K562 (cell line): Measurements from ENCODE around the gene NKX1-2.

Experiments used
- CC2D1A ChIP-seq: fragments of 450-650 bp; IDR thresholded peaks from 2 replicates; pipeline ENCODE4 v1.6.1; 2017; ENCODE audit warnings: mild to moderate bottlenecking
- MEF2A ChIP-seq: IDR thresholded peaks from 2 replicates; pipeline ENCODE4 v1.6.1; 2011; ENCODE audit warnings: low read depth, mild to moderate bottlenecking, low read length, moderate library complexity; ENCODE audit not compliant: control insufficient read depth
- NCOA2 ChIP-seq, 2 experiments: fragments of 450-650 bp; IDR thresholded peaks; 2 replicates each; pipeline ENCODE4 v1.6.1; 2018; ENCODE audit warnings: mild to moderate bottlenecking in 2 of 2, moderate library complexity in 1 of 2; ENCODE audit not compliant: partially characterized antibody in 2 of 2
- POLR2A ChIP-seq: fragments of 450-650 bp; conservative IDR thresholded peaks from 2 replicates; pipeline ENCODE4 v1.6.1; 2016
- ZNF274 ChIP-seq: IDR thresholded peaks from 2 replicates; pipeline ENCODE4 v1.6.1; 2011; ENCODE audit warnings: low read depth, mild to moderate bottlenecking, low read length, moderate library complexity, borderline replicate concordance
- ZNF668 ChIP-seq: fragments of 250-450 bp; sonication (Bioruptor Pico); IDR thresholded peaks from 2 replicates; pipeline ENCODE4 v1.8.0; 2022; ENCODE audit warnings: mild to moderate bottlenecking, inconsistent platforms
- TF ChIP-seq, protein P1 (sequence below): fragments of 450-650 bp; formaldehyde crosslinking; IDR thresholded peaks from 2 replicates; pipeline ENCODE4 v1.4.0; 2020; ENCODE audit warnings: mild to moderate bottlenecking, moderate library complexity
- TF ChIP-seq, protein P2 (sequence below), 3 experiments: IDR thresholded peaks in 2 of 3; conservative IDR thresholded peaks in 1 of 3; 2 replicates each; pipeline ENCODE4 v1.5.1; 2011 to 2012; ENCODE audit warnings: low read length in 3 of 3, mild to moderate bottlenecking in 3 of 3, control low read depth in 2 of 3, improper control_type of control experiment in 1 of 3, inconsistent platforms in 1 of 3, low read depth in 1 of 3, mixed read lengths in 1 of 3, moderate library complexity in 1 of 3; ENCODE audit not compliant: insufficient read depth in 2 of 3

- TF ChIP-seq ZNF274 (no peak), CC2D1A (no peak), MEF2A (no peak), POLR2A (no peak), NCOA2 (IDR thresholded peaks at IDR 0.05; ENCODE audit: partially characterized antibody in 2 of 2) (no peak), ZNF668 (CRISPR knock-in tag) (no peak)
- TF ChIP-seq, protein P1, sequence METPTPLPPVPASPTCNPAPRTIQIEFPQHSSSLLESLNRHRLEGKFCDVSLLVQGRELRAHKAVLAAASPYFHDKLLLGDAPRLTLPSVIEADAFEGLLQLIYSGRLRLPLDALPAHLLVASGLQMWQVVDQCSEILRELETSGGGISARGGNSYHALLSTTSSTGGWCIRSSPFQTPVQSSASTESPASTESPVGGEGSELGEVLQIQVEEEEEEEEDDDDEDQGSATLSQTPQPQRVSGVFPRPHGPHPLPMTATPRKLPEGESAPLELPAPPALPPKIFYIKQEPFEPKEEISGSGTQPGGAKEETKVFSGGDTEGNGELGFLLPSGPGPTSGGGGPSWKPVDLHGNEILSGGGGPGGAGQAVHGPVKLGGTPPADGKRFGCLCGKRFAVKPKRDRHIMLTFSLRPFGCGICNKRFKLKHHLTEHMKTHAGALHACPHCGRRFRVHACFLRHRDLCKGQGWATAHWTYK, result no peak
- TF ChIP-seq, protein P2, sequence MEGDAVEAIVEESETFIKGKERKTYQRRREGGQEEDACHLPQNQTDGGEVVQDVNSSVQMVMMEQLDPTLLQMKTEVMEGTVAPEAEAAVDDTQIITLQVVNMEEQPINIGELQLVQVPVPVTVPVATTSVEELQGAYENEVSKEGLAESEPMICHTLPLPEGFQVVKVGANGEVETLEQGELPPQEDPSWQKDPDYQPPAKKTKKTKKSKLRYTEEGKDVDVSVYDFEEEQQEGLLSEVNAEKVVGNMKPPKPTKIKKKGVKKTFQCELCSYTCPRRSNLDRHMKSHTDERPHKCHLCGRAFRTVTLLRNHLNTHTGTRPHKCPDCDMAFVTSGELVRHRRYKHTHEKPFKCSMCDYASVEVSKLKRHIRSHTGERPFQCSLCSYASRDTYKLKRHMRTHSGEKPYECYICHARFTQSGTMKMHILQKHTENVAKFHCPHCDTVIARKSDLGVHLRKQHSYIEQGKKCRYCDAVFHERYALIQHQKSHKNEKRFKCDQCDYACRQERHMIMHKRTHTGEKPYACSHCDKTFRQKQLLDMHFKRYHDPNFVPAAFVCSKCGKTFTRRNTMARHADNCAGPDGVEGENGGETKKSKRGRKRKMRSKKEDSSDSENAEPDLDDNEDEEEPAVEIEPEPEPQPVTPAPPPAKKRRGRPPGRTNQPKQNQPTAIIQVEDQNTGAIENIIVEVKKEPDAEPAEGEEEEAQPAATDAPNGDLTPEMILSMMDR (IDR thresholded peaks at IDR 0.05 in 2 of 3, conservative IDR thresholded peaks at IDR 0.05 in 1 of 3; ENCODE audit: insufficient read depth in 2 of 3, low read depth in 1 of 3, low read length in 3 of 3), result no peak
These were observed 21.0 kb upstream of the NKX1-2 start for GRCh38 chr10:124470544-124471434.
